H1 (cell line): Measurements from ENCODE around the gene ZDHHC11B. TPM values are rescaled to one million over a fixed set of nuclear protein-coding genes. Genes with fewer than 3 reads are reported as not detected.
"Not testable (repeated sequence)": the region's sequence is repeated elsewhere in the genome, so short reads cannot be mapped to it uniquely, and the experiment has no call there.

Experiments used
- CTCF ChIA-PET: fragments of 300-600 bp; sonication (Branson Sonifier 250); formaldehyde crosslinking; loops from one replicate; lab custom pipeline; 2021; ENCODE audit not compliant: partially characterized antibody; lab: Charles Lee
- POLR2A ChIA-PET: fragments of 300-600 bp; sonication (Branson Sonifier 250); formaldehyde crosslinking; loops from one replicate; lab custom pipeline; 2021; ENCODE audit warnings: inconsistent platforms; ENCODE audit not compliant: partially characterized antibody; lab: Charles Lee
- DNase-seq, 2 experiments: peaks; one replicate each; pipeline versions ENCODE4 v3.0.0 to v3.0.0-alpha.2; 2010 to 2022; ENCODE audit warnings: low spot score in 2 of 2, low read depth in 1 of 2, mixed read lengths in 1 of 2
- FAIRE-seq: peaks from 2 replicates; lab custom pipeline; 2011; peaks lifted over from hg19 to GRCh38; lab: Jason Lieb, UNC
- H2AFZ ChIP-seq: 2 replicates; pipeline ENCODE4 v1.8.1; 2012; ENCODE audit warnings: low read length, inconsistent platforms
- H2AK5ac ChIP-seq: 2 replicates; pipeline ENCODE4 v1.6.1; 2013; ENCODE audit warnings: low read depth, low read length
- H2BK120ac ChIP-seq: replicated peaks from 2 replicates; pipeline ENCODE3; 2013; ENCODE audit warnings: low read depth, low read length, inconsistent platforms
- H2BK12ac ChIP-seq: 2 replicates; pipeline ENCODE4 v1.6.1; 2013; ENCODE audit warnings: low read depth, low read length
- H2BK15ac ChIP-seq: 2 replicates; pipeline ENCODE4 v1.6.1; 2013; ENCODE audit warnings: low read length
- H2BK20ac ChIP-seq: 2 replicates; pipeline ENCODE4 v1.6.1; 2013; ENCODE audit warnings: low read length
- H2BK5ac ChIP-seq: 2 replicates; pipeline ENCODE4 v1.6.1; 2013; ENCODE audit warnings: low read depth, low read length
- H3K14ac ChIP-seq: 2 replicates; pipeline ENCODE4 v1.6.1; 2013; ENCODE audit warnings: inconsistent platforms; ENCODE audit not compliant: insufficient read length
- H3K18ac ChIP-seq: 2 replicates; pipeline ENCODE4 v1.6.1; 2013; ENCODE audit warnings: low read length; ENCODE audit errors: extremely low read depth
- H3K23ac ChIP-seq: 2 replicates; pipeline ENCODE4 v1.6.1; 2013; ENCODE audit warnings: inconsistent platforms; ENCODE audit not compliant: insufficient read length
- H3K23me2 ChIP-seq: 2 replicates; pipeline ENCODE4 v1.6.1; 2013; ENCODE audit warnings: low read depth, low read length
- H3K27ac ChIP-seq: 2 replicates; pipeline ENCODE4 v1.6.1; 2011; ENCODE audit warnings: low read depth, low read length, inconsistent platforms
- H3K27me3 ChIP-seq, 4 experiments: replicated peaks in 1 of 4; 1 replicate in 1 of 4; 2 replicates in 3 of 4; pipeline versions ENCODE4 v1.6.1 to v1.8.1; 2011 to 2013; ENCODE audit warnings: low read length in 3 of 4, mild to moderate bottlenecking in 3 of 4, inconsistent platforms in 2 of 4, mixed read lengths in 2 of 4, moderate library complexity in 1 of 4; ENCODE audit not compliant: control insufficient read depth in 3 of 4, insufficient read depth in 3 of 4; ENCODE audit errors: extremely low read depth in 1 of 4
- H3K36me3 ChIP-seq, 4 experiments: 2 replicates each; pipeline versions ENCODE4 v1.6.1 to v1.8.1; 2011 to 2013; ENCODE audit warnings: mild to moderate bottlenecking in 4 of 4, low read length in 3 of 4, moderate library complexity in 2 of 4, control low read depth in 1 of 4, inconsistent platforms in 1 of 4; ENCODE audit not compliant: insufficient read depth in 4 of 4, control insufficient read depth in 2 of 4
- H3K4ac ChIP-seq: replicated peaks from 2 replicates; pipeline ENCODE3; 2013; ENCODE audit warnings: low read length, low read depth, mixed read lengths, inconsistent platforms; ENCODE audit not compliant: insufficient read length
- H3K4me1 ChIP-seq, 4 experiments: replicated peaks in 1 of 4; 1 replicate in 1 of 4; 2 replicates in 3 of 4; pipeline versions ENCODE4 v1.6.1 to v1.8.1; 2011 to 2013; ENCODE audit warnings: low read length in 3 of 4, inconsistent platforms in 2 of 4, mixed read lengths in 1 of 4; ENCODE audit not compliant: insufficient read depth in 4 of 4, control insufficient read depth in 3 of 4
- H3K4me2 ChIP-seq, 2 experiments: 2 replicates each; pipeline versions ENCODE4 v1.6.1 to v1.8.1; 2011 to 2013; ENCODE audit warnings: low read depth in 2 of 2, low read length in 2 of 2, control low read depth in 1 of 2, inconsistent platforms in 1 of 2, mild to moderate bottlenecking in 1 of 2; ENCODE audit not compliant: insufficient read depth in 1 of 2
- H3K4me3 ChIP-seq, 4 experiments: fragments of 200-600, 300-600 bp in 1 of 4; sonication (generic), shearing (Covaris generic), sonication (Bioruptor Twin) in 1 of 4; 2 replicates each; pipeline versions ENCODE4 v1.5.1 to v1.8.1; 2011 to 2016; ENCODE audit warnings: low read length in 4 of 4, low read depth in 3 of 4, control low read depth in 2 of 4, inconsistent platforms in 2 of 4, mild to moderate bottlenecking in 2 of 4, mixed read lengths in 1 of 4, moderate library complexity in 1 of 4; ENCODE audit not compliant: insufficient read depth in 2 of 4; ENCODE audit errors: extremely low read depth in 1 of 4
- H3K56ac ChIP-seq: replicated peaks from 2 replicates; pipeline ENCODE3; 2013; ENCODE audit warnings: low read depth, mild to moderate bottlenecking, mixed read lengths, low read length, inconsistent platforms; ENCODE audit not compliant: insufficient read length
- H3K79me1 ChIP-seq: 2 replicates; pipeline ENCODE4 v1.6.1; 2013; ENCODE audit warnings: low read depth, low read length, control low read depth
- H3K79me2 ChIP-seq, 2 experiments: 2 replicates each; pipeline versions ENCODE4 v1.6.1 to v1.8.1; 2012 to 2013; ENCODE audit warnings: low read length in 2 of 2, mild to moderate bottlenecking in 2 of 2, inconsistent platforms in 1 of 2; ENCODE audit not compliant: insufficient read depth in 2 of 2, control insufficient read depth in 1 of 2
- H3K9ac ChIP-seq, 4 experiments: replicated peaks in 1 of 4; 1 replicate in 1 of 4; 2 replicates in 3 of 4; pipeline versions ENCODE4 v1.6.1 to v1.8.1; 2011 to 2013; ENCODE audit warnings: low read depth in 3 of 4, low read length in 3 of 4, control low read depth in 2 of 4, mild to moderate bottlenecking in 2 of 4, moderate library complexity in 2 of 4, inconsistent platforms in 1 of 4; ENCODE audit errors: extremely low read depth in 1 of 4
- H3K9me3 ChIP-seq, 2 experiments: 2 replicates each; pipeline versions ENCODE4 v1.6.1 to v1.8.1; 2012 to 2013; ENCODE audit warnings: mild to moderate bottlenecking in 2 of 2, moderate library complexity in 2 of 2, control low read depth in 1 of 2, inconsistent platforms in 1 of 2, low read depth in 1 of 2, low read length in 1 of 2, mixed read lengths in 1 of 2; ENCODE audit not compliant: insufficient read depth in 2 of 2
- H4K20me1 ChIP-seq, 2 experiments: replicated peaks in 1 of 2; 2 replicates each; pipeline versions ENCODE3 to v1.8.1; 2011 to 2013; ENCODE audit warnings: inconsistent platforms in 2 of 2, low read length in 2 of 2, mild to moderate bottlenecking in 1 of 2; ENCODE audit not compliant: insufficient read depth in 2 of 2, control insufficient read depth in 1 of 2
- H4K5ac ChIP-seq: 2 replicates; pipeline ENCODE4 v1.6.1; 2013; ENCODE audit warnings: low read length, low read depth, mixed read lengths, inconsistent platforms; ENCODE audit not compliant: insufficient read length
- H4K8ac ChIP-seq: 2 replicates; pipeline ENCODE4 v1.8.0; 2013; ENCODE audit warnings: mild to moderate bottlenecking, moderate library complexity, low read length, inconsistent platforms; ENCODE audit not compliant: insufficient read depth; ENCODE audit errors: extremely low read depth
- H4K91ac ChIP-seq: replicated peaks from 2 replicates; pipeline ENCODE3; 2013; ENCODE audit warnings: low read length, mixed read lengths, inconsistent platforms; ENCODE audit not compliant: insufficient read length
- WGBS, 2 experiments: shearing (Covaris generic) in 1 of 2; methylation state at CpG; one replicate each; pipeline versions ENCODE4 v1.1.6 to v1.1.7; 2013 to 2015; ENCODE audit warnings: low lambda C conversion rate in 2 of 2, mixed read lengths in 2 of 2, inconsistent platforms in 1 of 2, low coverage in 1 of 2, missing lambda C conversion rate in 1 of 2; ENCODE audit not compliant: insufficient replicate concordance in 2 of 2, insufficient coverage in 1 of 2, insufficient read length in 1 of 2; ENCODE audit errors: extremely low coverage in 1 of 2, missing lambda C conversion rate in 1 of 2; 5-methylcytosine and 5-hydroxymethylcytosine counted together
- polyA plus RNA-seq, 7 experiments: library from polyadenylated mRNA; depleted of rRNA in 3 of 7; stranded (reverse) in 5 of 7; unstranded in 2 of 7; fragments of >200 nt in 5 of 7; fragments of 200-250 nt in 2 of 7; gene quantifications; 1 replicate in 5 of 7; 2 replicates in 1 of 7; 4 replicates in 1 of 7; pipeline versions ENCODE4 v1.2.1 to v1.2.3, GENCODE V29; 2011 to 2013; ENCODE audit warnings: missing spikeins in 2 of 7, mixed read lengths in 2 of 7
- total RNA-seq: library from RNA; stranded (reverse); fragmentation: NEBNext Ultra II Directional; extraction: Animal tissue kit (Norgen Biotek cat#: 25700); gene quantifications from 2 replicates; pipeline ENCODE4 v1.2.1, GENCODE V29; 2021

The ZDHHC11B gene
- total and polyA plus RNA-seq, 2 of the 8 experiments (the other 6 are each of a cell fraction or from before 2014, with no cell fraction given) = 0.29 to 2.5 TPM

- H3K4me1 ChIP-seq, H2BK20ac ChIP-seq, H2BK12ac ChIP-seq, DNase-seq, H4K8ac ChIP-seq, H3K27me3 ChIP-seq, H4K5ac ChIP-seq, CTCF ChIA-PET, H3K4me2 ChIP-seq, H3K56ac ChIP-seq, H3K9ac ChIP-seq, H3K27ac ChIP-seq, H4K20me1 ChIP-seq, H3K9me3 ChIP-seq, H3K23ac ChIP-seq, H3K79me1 ChIP-seq, H3K18ac ChIP-seq, H3K23me2 ChIP-seq, H4K91ac ChIP-seq, H3K36me3 ChIP-seq, H2AK5ac ChIP-seq, H3K4me3 ChIP-seq, H3K79me2 ChIP-seq, H2BK5ac ChIP-seq, FAIRE-seq, H2BK15ac ChIP-seq, H2BK120ac ChIP-seq, H3K14ac ChIP-seq, H3K4ac ChIP-seq, H2AFZ ChIP-seq, POLR2A ChIA-PET: not testable (repeated sequence)
- WGBS, 2 experiments = 93% methylated on average over 3 of the region's 9 CpGs; no CpG with 5 or more reads in 1 of the 2 experiments
Observed at GRCh38 chr5:778967-779366, 5.6 kb downstream of the ZDHHC11B start.

- H4K91ac ChIP-seq, POLR2A ChIA-PET, CTCF ChIA-PET, H3K79me2 ChIP-seq, H3K79me1 ChIP-seq, H3K9me3 ChIP-seq, H2BK12ac ChIP-seq, H2BK15ac ChIP-seq, H3K56ac ChIP-seq, H3K4me2 ChIP-seq, H3K4ac ChIP-seq, H3K18ac ChIP-seq, H3K9ac ChIP-seq, H4K20me1 ChIP-seq, H4K5ac ChIP-seq, H3K23ac ChIP-seq, H3K36me3 ChIP-seq, H3K4me1 ChIP-seq, FAIRE-seq, H2BK120ac ChIP-seq, H3K14ac ChIP-seq, H4K8ac ChIP-seq, H3K23me2 ChIP-seq, H2AFZ ChIP-seq, H2BK20ac ChIP-seq, H2AK5ac ChIP-seq, H2BK5ac ChIP-seq, H3K4me3 ChIP-seq, H3K27ac ChIP-seq, DNase-seq, H3K27me3 ChIP-seq: not testable (repeated sequence)
- 99% methylated on average over 4 of the region's 6 CpGs; no CpG with 5 or more reads in 1 of the 2 experiments for WGBS, 2 experiments
Observed at GRCh38 chr5:778421-778820, 6.1 kb downstream of the ZDHHC11B start.
